ENCODE measurements around the gene RNU6-9. TPM values are rescaled to one million over a fixed set of nuclear protein-coding genes. Genes with fewer than 3 reads are reported as not detected.

RNU6-9 gene
- total and polyA plus RNA-seq, 2 experiments from 2014 or later: not detected

DNA sequence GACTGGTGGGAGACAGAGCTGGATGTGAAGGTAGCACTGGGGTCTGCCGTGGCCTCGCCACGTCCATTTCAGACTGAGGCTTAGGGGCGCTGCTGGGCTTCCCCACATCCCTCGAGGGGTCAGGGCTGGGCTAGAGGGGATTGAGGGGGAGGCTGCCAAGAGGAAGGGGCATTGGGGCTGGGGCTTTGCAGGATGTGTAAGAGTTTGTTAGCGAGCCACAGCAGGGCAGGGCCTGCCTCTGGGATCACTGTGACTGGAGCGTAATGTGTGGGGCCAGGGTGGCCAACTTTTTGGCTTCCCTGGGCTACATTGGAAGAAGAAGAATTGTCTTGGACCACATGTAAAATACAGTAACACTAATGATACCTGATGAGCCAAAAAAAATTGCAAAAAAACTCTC lies 46.6 kb downstream of the RNU6-9 start:
- no peak overlapping the region for H3K4me3 ChIP-seq
- H3K36me3 ChIP-seq: peaks cover 7% of the 10 kb centered on the region
- no peak for DNase-seq (ENCODE audit: low read depth in 1 of 2, low spot score in 1 of 2)
- no peaks in the 10 kb centered on the region for H3K4me1 ChIP-seq (ENCODE audit: low read depth)
- peak overlapping the region; percentile 43 for H3K27ac ChIP-seq
- no peaks in the 10 kb centered on the region for H3K27me3 ChIP-seq
- TF ChIP-seq, protein P1, sequence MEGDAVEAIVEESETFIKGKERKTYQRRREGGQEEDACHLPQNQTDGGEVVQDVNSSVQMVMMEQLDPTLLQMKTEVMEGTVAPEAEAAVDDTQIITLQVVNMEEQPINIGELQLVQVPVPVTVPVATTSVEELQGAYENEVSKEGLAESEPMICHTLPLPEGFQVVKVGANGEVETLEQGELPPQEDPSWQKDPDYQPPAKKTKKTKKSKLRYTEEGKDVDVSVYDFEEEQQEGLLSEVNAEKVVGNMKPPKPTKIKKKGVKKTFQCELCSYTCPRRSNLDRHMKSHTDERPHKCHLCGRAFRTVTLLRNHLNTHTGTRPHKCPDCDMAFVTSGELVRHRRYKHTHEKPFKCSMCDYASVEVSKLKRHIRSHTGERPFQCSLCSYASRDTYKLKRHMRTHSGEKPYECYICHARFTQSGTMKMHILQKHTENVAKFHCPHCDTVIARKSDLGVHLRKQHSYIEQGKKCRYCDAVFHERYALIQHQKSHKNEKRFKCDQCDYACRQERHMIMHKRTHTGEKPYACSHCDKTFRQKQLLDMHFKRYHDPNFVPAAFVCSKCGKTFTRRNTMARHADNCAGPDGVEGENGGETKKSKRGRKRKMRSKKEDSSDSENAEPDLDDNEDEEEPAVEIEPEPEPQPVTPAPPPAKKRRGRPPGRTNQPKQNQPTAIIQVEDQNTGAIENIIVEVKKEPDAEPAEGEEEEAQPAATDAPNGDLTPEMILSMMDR (IDR thresholded peaks at IDR 0.05; ENCODE audit: low read depth, low read length): no peak
- no peaks in the 10 kb centered on the region for H3K9me3 ChIP-seq (ENCODE audit: low read depth)

DNA sequence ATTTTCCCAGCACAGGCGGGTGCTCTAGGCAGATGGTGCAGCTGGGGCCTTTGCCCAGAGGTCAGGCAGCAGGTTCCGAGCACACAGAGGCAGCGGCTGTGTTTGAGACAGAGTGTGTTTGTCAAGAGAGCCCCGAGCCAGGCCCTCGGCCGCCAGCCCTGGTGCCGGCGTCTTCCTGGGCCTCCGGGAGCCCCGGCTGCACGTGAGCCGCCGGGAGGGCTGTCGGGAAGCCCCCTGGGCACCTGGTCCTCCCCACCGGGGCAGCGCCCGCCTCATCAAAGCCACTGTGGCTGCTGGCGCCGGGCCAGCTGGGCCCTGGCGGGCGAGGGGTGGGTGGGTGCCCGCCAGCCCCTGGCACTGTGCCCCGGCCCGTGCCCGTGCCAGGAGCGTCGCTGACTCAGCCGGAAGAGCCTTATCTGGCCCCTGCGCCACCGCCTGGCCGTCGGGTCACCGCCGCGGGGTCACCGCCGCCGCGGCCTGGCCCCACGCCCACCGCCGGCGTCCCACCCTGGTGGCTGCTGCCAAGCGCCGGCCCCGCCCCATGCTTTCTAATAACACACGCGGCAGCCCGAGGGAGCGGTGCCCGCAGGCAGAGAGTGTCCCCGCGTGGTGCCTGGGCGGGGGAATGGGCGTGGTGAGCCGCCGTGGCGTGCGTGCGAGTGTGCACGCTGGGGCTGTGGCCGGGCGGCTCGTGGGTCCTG lies 47.5 kb downstream of the RNU6-9 start:
- no peak for DNase-seq (ENCODE audit: low read depth in 1 of 2, low spot score in 1 of 2)
- Histone ChIP-seq H3K4me3 (no peak overlapping the region), H3K36me3 (peaks cover 7% of the 10 kb centered on the region), H3K4me1 (ENCODE audit: low read depth) (no peaks in the 10 kb centered on the region), H3K9me3 (ENCODE audit: low read depth) (no peaks in the 10 kb centered on the region), H3K27ac (peak overlapping the region; percentile 43), H3K27me3 (no peaks in the 10 kb centered on the region)
- TF ChIP-seq, protein P1 (IDR thresholded peaks at IDR 0.05; ENCODE audit: low read depth, low read length): no peak

DNA sequence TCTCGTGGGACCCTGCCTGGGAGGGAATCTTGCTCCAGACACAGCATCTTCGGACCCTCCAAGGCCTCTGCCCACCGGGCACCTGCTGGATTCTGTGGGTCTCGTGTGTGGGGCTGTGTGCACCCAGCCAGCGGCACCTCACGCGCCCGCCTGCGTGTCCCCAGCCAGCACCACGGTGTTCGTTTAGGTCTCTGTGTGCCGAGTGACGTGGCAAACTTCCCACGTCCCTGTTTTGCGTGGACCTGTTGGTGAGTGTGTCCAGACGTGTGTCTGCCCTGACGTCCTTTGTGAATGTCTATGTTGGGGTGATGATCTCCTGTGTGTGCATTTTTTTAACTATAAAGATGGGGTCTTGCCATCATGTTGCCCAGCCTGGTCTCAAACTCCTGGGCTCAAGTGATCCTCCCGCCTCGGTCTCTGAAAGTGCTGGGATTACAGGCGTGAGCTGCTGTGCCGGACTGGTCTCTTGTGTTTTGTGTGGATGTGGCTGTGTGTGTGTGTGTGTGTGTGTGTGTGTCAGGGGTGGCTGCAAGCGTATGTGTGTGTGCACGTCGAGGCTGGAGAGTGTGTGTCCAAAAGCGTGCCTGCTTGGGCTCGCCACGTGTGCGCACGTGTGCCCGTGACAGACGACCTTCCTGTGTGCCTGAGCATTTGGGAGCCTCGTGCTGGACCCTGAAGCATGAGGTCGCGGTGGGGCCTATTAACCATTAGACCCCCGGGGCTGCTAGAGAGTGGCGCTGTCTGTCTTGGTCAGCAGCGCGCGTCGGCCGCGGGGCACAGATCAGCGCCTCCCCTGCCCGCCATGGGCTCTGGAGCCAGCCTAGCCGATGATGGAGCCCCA lies 48.2 kb downstream of the RNU6-9 start:
- no peak for DNase-seq (ENCODE audit: low read depth in 1 of 2, low spot score in 1 of 2)
- no peaks in the 10 kb centered on the region for H3K9me3 ChIP-seq (ENCODE audit: low read depth)
- no peak overlapping the region for H3K4me3 ChIP-seq
- no peaks in the 10 kb centered on the region for H3K4me1 ChIP-seq (ENCODE audit: low read depth)
- H3K27me3 ChIP-seq: no peaks in the 10 kb centered on the region
- H3K36me3 ChIP-seq: peaks cover 4% of the 10 kb centered on the region
- H3K27ac ChIP-seq: no peak overlapping the region
- TF ChIP-seq, protein P1 (IDR thresholded peaks at IDR 0.05; ENCODE audit: low read depth, low read length): no peak

DNA sequence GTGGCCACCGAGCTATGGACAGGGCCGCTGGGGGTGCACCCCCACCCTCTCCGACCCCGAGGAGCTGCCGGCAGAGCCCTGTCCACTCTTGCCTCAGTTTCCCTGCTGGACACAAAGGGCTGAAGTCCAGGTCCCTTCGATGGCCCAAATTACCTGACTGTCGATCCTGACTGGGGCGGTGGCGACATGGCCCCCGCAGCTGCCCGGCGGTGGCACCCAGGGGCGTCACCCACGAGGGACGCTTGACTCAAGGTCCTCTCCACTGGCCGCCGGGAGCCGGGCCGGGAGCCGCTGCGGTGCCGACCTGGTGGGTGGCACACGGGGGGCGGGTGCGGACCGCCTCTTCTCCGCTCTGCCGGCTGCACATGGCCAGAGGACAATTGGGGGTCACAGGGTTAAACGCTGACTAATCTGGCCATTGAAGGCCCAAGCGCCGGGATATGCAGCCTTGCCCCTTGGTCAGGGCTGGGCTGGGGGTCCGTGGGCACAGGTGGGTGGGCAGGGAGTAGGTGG lies 48.9 kb downstream of the RNU6-9 start:
- Histone ChIP-seq H3K4me3 (no peak overlapping the region), H3K27me3 (no peaks in the 10 kb centered on the region), H3K9me3 (ENCODE audit: low read depth) (no peaks in the 10 kb centered on the region), H3K4me1 (ENCODE audit: low read depth) (no peaks in the 10 kb centered on the region), H3K36me3 (peaks cover 4% of the 10 kb centered on the region), H3K27ac (peak overlapping the region; percentile 34)
- TF ChIP-seq, protein P1 (IDR thresholded peaks at IDR 0.05; ENCODE audit: low read depth, low read length): no peak
- no peak for DNase-seq (ENCODE audit: low read depth in 1 of 2, low spot score in 1 of 2)

Other genes starting within 250 kb of the RNU6-9 start
- gene RNF126, start 230.3 kb upstream of the RNU6-9 start, total RNA-seq: 76.6 and 78.5 TPM in 2 replicates
- gene RNF126, start 230.3 kb upstream of the RNU6-9 start, polyA plus RNA-seq: 88.7 and 92.1 TPM in 2 replicates
- gene FSTL3, start 217.1 kb upstream of the RNU6-9 start, total RNA-seq: 44.4 and 46.9 TPM in 2 replicates
- gene FSTL3, start 217.1 kb upstream of the RNU6-9 start, polyA plus RNA-seq: 33.0 and 34.7 TPM in 2 replicates
- not detected in 2 replicates for gene PRSS57, start 198.0 kb upstream of the RNU6-9 start, total RNA-seq
- 0.22 TPM in 1 of 2 replicates, not detected in the other for gene PRSS57, start 198.0 kb upstream of the RNU6-9 start, polyA plus RNA-seq
- gene PALM, start 184.5 kb upstream of the RNU6-9 start, total RNA-seq: 63.5 and 105 TPM in 2 replicates
- gene PALM, start 184.5 kb upstream of the RNU6-9 start, polyA plus RNA-seq: 23.0 and 33.0 TPM in 2 replicates
- 0.18 and 1.2 TPM in 2 replicates for gene MISP, start 142.4 kb upstream of the RNU6-9 start, total RNA-seq
- not detected in 2 replicates for gene MISP, start 142.4 kb upstream of the RNU6-9 start, polyA plus RNA-seq
- 92.0 and 92.7 TPM in 2 replicates for gene PTBP1, start 96.0 kb upstream of the RNU6-9 start, total RNA-seq
- 110 and 111 TPM in 2 replicates for gene PTBP1, start 96.0 kb upstream of the RNU6-9 start, polyA plus RNA-seq
- gene PLPPR3, start 71.5 kb upstream of the RNU6-9 start, total RNA-seq: 70.8 and 88.2 TPM in 2 replicates
- 65.7 and 92.9 TPM in 2 replicates for gene PLPPR3, start 71.5 kb upstream of the RNU6-9 start, polyA plus RNA-seq
- 1.4 and 5.7 TPM in 2 replicates for gene AZU1, start 65.6 kb upstream of the RNU6-9 start, total RNA-seq
- gene AZU1, start 65.6 kb upstream of the RNU6-9 start, polyA plus RNA-seq: 1.5 and 5.6 TPM in 2 replicates
- gene PRTN3, start 52.5 kb upstream of the RNU6-9 start, total RNA-seq: 0.60 TPM in 1 of 2 replicates, not detected in the other
- gene PRTN3, start 52.5 kb upstream of the RNU6-9 start, polyA plus RNA-seq: 0.44 and 0.57 TPM in 2 replicates
- not detected in 2 replicates for gene ELANE, start 41.2 kb upstream of the RNU6-9 start, total RNA-seq
- gene ELANE, start 41.2 kb upstream of the RNU6-9 start, polyA plus RNA-seq: not detected in 2 replicates
- gene CFD, start 33.8 kb upstream of the RNU6-9 start, total RNA-seq: 1.6 and 2.9 TPM in 2 replicates
- 3.1 and 6.5 TPM in 2 replicates for gene CFD, start 33.8 kb upstream of the RNU6-9 start, polyA plus RNA-seq
- gene MED16, start 297 bp upstream of the RNU6-9 start, total RNA-seq: 61.9 and 67.2 TPM in 2 replicates
- gene MED16, start 297 bp upstream of the RNU6-9 start, polyA plus RNA-seq: 104 and 145 TPM in 2 replicates
- 60.3 and 66.2 TPM in 2 replicates for gene R3HDM4, start 19.7 kb downstream of the RNU6-9 start, total RNA-seq
- 82.1 and 86.7 TPM in 2 replicates for gene R3HDM4, start 19.7 kb downstream of the RNU6-9 start, polyA plus RNA-seq
- 0.46 and 1.2 TPM in 2 replicates for gene KISS1R, start 23.8 kb downstream of the RNU6-9 start, total RNA-seq
- 1.9 and 3.2 TPM in 2 replicates for gene KISS1R, start 23.8 kb downstream of the RNU6-9 start, polyA plus RNA-seq
- 59.7 and 62.3 TPM in 2 replicates for gene ARID3A, start 32.6 kb downstream of the RNU6-9 start, total RNA-seq
- 39.1 and 48.7 TPM in 2 replicates for gene ARID3A, start 32.6 kb downstream of the RNU6-9 start, polyA plus RNA-seq
- gene WDR18, start 90.9 kb downstream of the RNU6-9 start, total RNA-seq: 136 and 143 TPM in 2 replicates
- gene WDR18, start 90.9 kb downstream of the RNU6-9 start, polyA plus RNA-seq: 241 and 262 TPM in 2 replicates
- 5.4 and 8.5 TPM in 2 replicates for gene GRIN3B, start 106.9 kb downstream of the RNU6-9 start, total RNA-seq
- 3.0 and 4.9 TPM in 2 replicates for gene GRIN3B, start 106.9 kb downstream of the RNU6-9 start, polyA plus RNA-seq
- 228 and 370 TPM in 2 replicates for gene TMEM259, start 127.6 kb downstream of the RNU6-9 start, total RNA-seq
- 403 and 445 TPM in 2 replicates for gene TMEM259, start 127.6 kb downstream of the RNU6-9 start, polyA plus RNA-seq
- not detected in 2 replicates for gene RNU6-2, start 128.0 kb downstream of the RNU6-9 start, total RNA-seq
- gene RNU6-2, start 128.0 kb downstream of the RNU6-9 start, polyA plus RNA-seq: not detected in 2 replicates
- 158 TPM in 2 replicates for gene CNN2, start 133.1 kb downstream of the RNU6-9 start, total RNA-seq
- gene CNN2, start 133.1 kb downstream of the RNU6-9 start, polyA plus RNA-seq: 183 and 185 TPM in 2 replicates
- 43.6 and 44.0 TPM in 2 replicates for gene ABCA7, start 146.6 kb downstream of the RNU6-9 start, total RNA-seq
- 36.8 and 60.4 TPM in 2 replicates for gene ABCA7, start 146.6 kb downstream of the RNU6-9 start, polyA plus RNA-seq
- 88.6 and 133 TPM in 2 replicates for gene ARHGAP45, start 173.7 kb downstream of the RNU6-9 start, total RNA-seq
- 39.3 and 67.5 TPM in 2 replicates for gene ARHGAP45, start 173.7 kb downstream of the RNU6-9 start, polyA plus RNA-seq
- gene POLR2E, start 201.9 kb downstream of the RNU6-9 start, total RNA-seq: 371 and 410 TPM in 2 replicates
- 409 and 487 TPM in 2 replicates for gene POLR2E, start 201.9 kb downstream of the RNU6-9 start, polyA plus RNA-seq
- gene GPX4, start 210.5 kb downstream of the RNU6-9 start, total RNA-seq: 759 and 903 TPM in 2 replicates
- 826 and 860 TPM in 2 replicates for gene GPX4, start 210.5 kb downstream of the RNU6-9 start, polyA plus RNA-seq